Astrocyte (in vitro differentiated cells and primary cell): ENCODE measurements around the gene PDX1. TPM values are rescaled to one million over a fixed set of nuclear protein-coding genes. Genes with fewer than 3 reads are reported as not detected.

Experiments used
- DNase-seq: peaks from one replicate; pipeline ENCODE4 v3.0.0-alpha.2; 2010; ENCODE audit warnings: low read depth
- FAIRE-seq: peaks from 2 replicates; lab custom pipeline; 2011; peaks lifted over from hg19 to GRCh38; lab: Jason Lieb, UNC
- H2AFZ ChIP-seq: 2 replicates; pipeline ENCODE4 v1.6.0; 2012; ENCODE audit warnings: low read depth, low read length, inconsistent platforms
- H3K27ac ChIP-seq: 2 replicates; pipeline ENCODE4 v1.5.1; 2011; ENCODE audit warnings: low read depth, low read length, inconsistent platforms
- H3K27me3 ChIP-seq: 2 replicates; pipeline ENCODE4 v1.6.0; 2011; ENCODE audit warnings: low read length, inconsistent platforms; ENCODE audit not compliant: insufficient read depth
- H3K36me3 ChIP-seq: 2 replicates; pipeline ENCODE4 v1.5.1; 2011; ENCODE audit warnings: low read length, inconsistent platforms; ENCODE audit not compliant: insufficient read depth
- H3K4me1 ChIP-seq: 2 replicates; pipeline ENCODE4 v1.5.1; 2011; ENCODE audit warnings: low read length, inconsistent platforms; ENCODE audit not compliant: insufficient read depth
- H3K4me2 ChIP-seq: 2 replicates; pipeline ENCODE4 v1.6.0; 2012; ENCODE audit warnings: low read length, inconsistent platforms
- H3K4me3 ChIP-seq: 2 replicates; pipeline ENCODE4 v1.5.1; 2011; ENCODE audit warnings: low read depth, mild to moderate bottlenecking, low read length, inconsistent platforms; ENCODE audit not compliant: insufficient read depth
- H3K79me2 ChIP-seq: 2 replicates; pipeline ENCODE4 v1.6.0; 2012; ENCODE audit warnings: mild to moderate bottlenecking, low read length, inconsistent platforms; ENCODE audit not compliant: insufficient read depth
- H3K9ac ChIP-seq: 2 replicates; pipeline ENCODE4 v1.6.0; 2012; ENCODE audit warnings: mild to moderate bottlenecking, low read length, inconsistent platforms
- H3K9me3 ChIP-seq: 2 replicates; pipeline ENCODE4 v1.5.1; 2012; ENCODE audit warnings: low read depth, mild to moderate bottlenecking, low read length, inconsistent platforms; ENCODE audit not compliant: insufficient read depth
- H4K20me1 ChIP-seq: 2 replicates; pipeline ENCODE4 v1.6.0; 2012; ENCODE audit warnings: low read length, inconsistent platforms; ENCODE audit not compliant: insufficient read depth
- H3K27ac Mint-ChIP-seq: one replicate; pipeline ENCODE4 v1.8.0; 2021; ENCODE audit warnings: mild to moderate bottlenecking, mixed read lengths; ENCODE audit not compliant: unreplicated experiment
- H3K27me3 Mint-ChIP-seq: one replicate; pipeline ENCODE4 v1.8.0; 2021; ENCODE audit warnings: low read depth, mixed read lengths; ENCODE audit not compliant: unreplicated experiment
- H3K36me3 Mint-ChIP-seq: one replicate; pipeline ENCODE4 v1.8.0; 2021; ENCODE audit warnings: low read depth, mixed read lengths; ENCODE audit not compliant: unreplicated experiment
- H3K4me1 Mint-ChIP-seq: one replicate; pipeline ENCODE4 v1.8.0; 2021; ENCODE audit warnings: low read depth, mixed read lengths; ENCODE audit not compliant: unreplicated experiment
- H3K4me3 Mint-ChIP-seq: one replicate; pipeline ENCODE4 v1.8.0; 2021; ENCODE audit warnings: mild to moderate bottlenecking, moderate library complexity, mixed read lengths; ENCODE audit not compliant: unreplicated experiment
- H3K9me3 Mint-ChIP-seq: one replicate; pipeline ENCODE4 v1.8.0; 2021; ENCODE audit warnings: mild to moderate bottlenecking, mixed read lengths; ENCODE audit not compliant: unreplicated experiment
- CTCF ChIP-seq: IDR thresholded peaks from 2 replicates; pipeline ENCODE4 v1.5.1; 2011; ENCODE audit warnings: low read depth, mild to moderate bottlenecking, inconsistent platforms, low read length, moderate library complexity; ENCODE audit not compliant: insufficient read depth
- EZH2 ChIP-seq: IDR thresholded peaks from 2 replicates; pipeline ENCODE4 v1.6.1; 2012; ENCODE audit warnings: mild to moderate bottlenecking, low read length, inconsistent platforms; ENCODE audit not compliant: insufficient read depth
- total RNA-seq: library from RNA; stranded (reverse); gene quantifications from 2 replicates; pipeline ENCODE4 v1.2.1, GENCODE V29; 2021

PDX1 gene
- total RNA-seq, 1 donor from 2014 or later: not detected

- H3K27me3 Mint-ChIP-seq: peaks cover 75% of the 10 kb centered on the region
- no peak for TF ChIP-seq EZH2
- TF ChIP-seq CTCF: no peak
- no peaks in the 10 kb centered on the region for H4K20me1 ChIP-seq
- H3K4me3 Mint-ChIP-seq: peak overlapping the region; percentile 78
- peaks cover 2% of the 10 kb centered on the region for H3K9me3 ChIP-seq
- no peaks in the 10 kb centered on the region for H3K36me3 ChIP-seq
- H3K9ac ChIP-seq: no peak overlapping the region
- H3K4me3 ChIP-seq: peak overlapping the region; percentile 42
- no peak overlapping the region for H3K27ac ChIP-seq
- no peaks in the 10 kb centered on the region for H3K79me2 ChIP-seq
- H3K4me2 ChIP-seq: peak overlapping the region; percentile 84
- peak overlapping the region; percentile 87 for H2AFZ ChIP-seq
- H3K36me3 Mint-ChIP-seq: no peaks in the 10 kb centered on the region
- no peaks in the 10 kb centered on the region for H3K4me1 Mint-ChIP-seq
- FAIRE-seq (no peak), DNase-seq (no peak)
- peaks cover 9% of the 10 kb centered on the region for H3K9me3 Mint-ChIP-seq
- H3K27me3 ChIP-seq: peaks cover 49% of the 10 kb centered on the region
- H3K27ac Mint-ChIP-seq: peak overlapping the region; percentile 60
- peaks cover 8% of the 10 kb centered on the region for H3K4me1 ChIP-seq
Observed at GRCh38 chr13:27952876-27953675, 33.3 kb downstream of the PDX1 start.

GRCh38 chr13:27953676-27954405 lies 34.0 kb downstream of the PDX1 start:
- H3K4me1 ChIP-seq: peaks cover 8% of the 10 kb centered on the region
- H3K27me3 ChIP-seq: peaks cover 55% of the 10 kb centered on the region
- H4K20me1 ChIP-seq: no peaks in the 10 kb centered on the region
- TF ChIP-seq EZH2 (peak; percentile 31), CTCF (peak; percentile 53)
- peak overlapping the region; percentile 78 for H3K4me3 Mint-ChIP-seq
- peaks cover 7% of the 10 kb centered on the region for H3K9me3 Mint-ChIP-seq
- FAIRE-seq (no peak), DNase-seq (peak; percentile 14)
- H3K79me2 ChIP-seq: no peaks in the 10 kb centered on the region
- peak overlapping the region; percentile 87 for H2AFZ ChIP-seq
- H3K9me3 ChIP-seq: peaks cover 2% of the 10 kb centered on the region
- H3K36me3 Mint-ChIP-seq: no peaks in the 10 kb centered on the region
- peak overlapping the region; percentile 42 for H3K4me3 ChIP-seq
- peak overlapping the region; percentile 60 for H3K27ac Mint-ChIP-seq
- H3K9ac ChIP-seq: no peak overlapping the region
- peaks cover 78% of the 10 kb centered on the region for H3K27me3 Mint-ChIP-seq
- no peaks in the 10 kb centered on the region for H3K4me1 Mint-ChIP-seq
- H3K36me3 ChIP-seq: no peaks in the 10 kb centered on the region
- peak overlapping the region; percentile 84 for H3K4me2 ChIP-seq
- no peak overlapping the region for H3K27ac ChIP-seq
